Mesenchymal stem cell (in vitro differentiated cells and primary cell): ENCODE data around the gene KRT4.

Experiments
- DNase-seq: peaks from one replicate; pipeline ENCODE4 v3.0.0-alpha.2; 2013
- H2AFZ ChIP-seq: one replicate; pipeline ENCODE4 v1.6.1; 2013; ENCODE audit warnings: low read depth, mild to moderate bottlenecking, control low read depth, inconsistent platforms, low read length, moderate library complexity
- H2AK5ac ChIP-seq: 2 replicates; pipeline ENCODE4 v1.6.1; 2013; ENCODE audit warnings: low read length, moderate library complexity, mild to moderate bottlenecking, inconsistent platforms; ENCODE audit not compliant: severe bottlenecking
- H2BK120ac ChIP-seq: one replicate; pipeline ENCODE4 v1.6.1; 2013; ENCODE audit warnings: low read depth, mild to moderate bottlenecking, inconsistent platforms, low read length, moderate library complexity
- H2BK12ac ChIP-seq, 2 experiments: one replicate each; pipeline ENCODE4 v1.6.1; 2013; ENCODE audit warnings: inconsistent platforms in 2 of 2, low read length in 2 of 2, mild to moderate bottlenecking in 2 of 2, moderate library complexity in 2 of 2, control low read depth in 1 of 2
- H2BK15ac ChIP-seq: one replicate; pipeline ENCODE4 v1.6.1; 2013; ENCODE audit warnings: mild to moderate bottlenecking, low read depth, inconsistent platforms; ENCODE audit not compliant: poor library complexity, severe bottlenecking
- H2BK5ac ChIP-seq: 2 replicates; pipeline ENCODE4 v1.6.1; 2013; ENCODE audit warnings: low read depth, mild to moderate bottlenecking, low read length, control low read depth, inconsistent platforms; ENCODE audit not compliant: poor library complexity, severe bottlenecking
- H3K14ac ChIP-seq, 2 experiments: one replicate each; pipeline ENCODE4 v1.6.1; 2013; ENCODE audit warnings: inconsistent platforms in 2 of 2, low read length in 2 of 2, control low read depth in 1 of 2, mild to moderate bottlenecking in 1 of 2, moderate library complexity in 1 of 2
- H3K18ac ChIP-seq, 2 experiments: one replicate each; pipeline ENCODE4 v1.6.1; 2013; ENCODE audit warnings: inconsistent platforms in 2 of 2, low read length in 2 of 2, control low read depth in 1 of 2, low read depth in 1 of 2, mild to moderate bottlenecking in 1 of 2
- H3K23ac ChIP-seq, 2 experiments: one replicate each; pipeline ENCODE4 v1.6.1; 2013; ENCODE audit warnings: inconsistent platforms in 2 of 2, low read length in 2 of 2, mild to moderate bottlenecking in 2 of 2, moderate library complexity in 2 of 2, control low read depth in 1 of 2
- H3K27ac ChIP-seq: 2 replicates; pipeline ENCODE4 v1.5.1; 2013; ENCODE audit warnings: mild to moderate bottlenecking, moderate library complexity, low read length, control low read depth, inconsistent platforms; ENCODE audit not compliant: poor library complexity, severe bottlenecking
- H3K27me3 ChIP-seq, 2 experiments: 2 replicates each; pipeline versions ENCODE4 v1.6.1 to v1.7.0; 2013; ENCODE audit warnings: low read length in 2 of 2, mild to moderate bottlenecking in 2 of 2, moderate library complexity in 2 of 2, control low read depth in 1 of 2, inconsistent platforms in 1 of 2; ENCODE audit not compliant: control insufficient read depth in 1 of 2, insufficient read depth in 1 of 2
- H3K36me3 ChIP-seq, 2 experiments: 2 replicates each; pipeline versions ENCODE4 v1.6.1 to v1.7.0; 2013; ENCODE audit warnings: low read length in 2 of 2, control low read depth in 1 of 2, inconsistent platforms in 1 of 2, low read depth in 1 of 2, mild to moderate bottlenecking in 1 of 2; ENCODE audit not compliant: insufficient read depth in 2 of 2, control insufficient read depth in 1 of 2
- H3K4ac ChIP-seq, 2 experiments: one replicate each; pipeline ENCODE4 v1.6.1; 2013; ENCODE audit warnings: inconsistent platforms in 2 of 2, low read length in 2 of 2, mild to moderate bottlenecking in 2 of 2, moderate library complexity in 2 of 2, control low read depth in 1 of 2, low read depth in 1 of 2
- H3K4me1 ChIP-seq: 2 replicates; pipeline ENCODE4 v1.6.1; 2013; ENCODE audit warnings: low read depth, low read length, control low read depth; ENCODE audit not compliant: control insufficient read depth, insufficient read depth
- H3K4me2 ChIP-seq: 2 replicates; pipeline ENCODE4 v1.6.1; 2013; ENCODE audit warnings: low read length, mild to moderate bottlenecking, inconsistent platforms; ENCODE audit not compliant: poor library complexity, severe bottlenecking
- H3K4me3 ChIP-seq, 2 experiments: 2 replicates each; pipeline versions ENCODE4 v1.5.1 to v1.7.0; 2013; ENCODE audit warnings: low read length in 2 of 2, mild to moderate bottlenecking in 2 of 2, control low read depth in 1 of 2, low read depth in 1 of 2; ENCODE audit not compliant: insufficient read depth in 1 of 2
- H3K79me1 ChIP-seq: replicated peaks from 2 replicates; pipeline ENCODE4 v1.6.1; 2013; ENCODE audit warnings: mild to moderate bottlenecking, control low read depth, low read length, inconsistent platforms; ENCODE audit not compliant: poor library complexity, severe bottlenecking
- H3K9ac ChIP-seq: 2 replicates; pipeline ENCODE4 v1.7.0; 2013; ENCODE audit warnings: mild to moderate bottlenecking, low read length, moderate library complexity
- H3K9me3 ChIP-seq: 2 replicates; pipeline ENCODE4 v1.7.0; 2013; ENCODE audit warnings: mild to moderate bottlenecking, low read length; ENCODE audit not compliant: control insufficient read depth
- H4K8ac ChIP-seq: one replicate; pipeline ENCODE4 v1.6.1; 2013; ENCODE audit warnings: inconsistent platforms, mild to moderate bottlenecking, low read length, moderate library complexity
- H4K91ac ChIP-seq: one replicate; pipeline ENCODE4 v1.6.1; 2013; ENCODE audit warnings: mild to moderate bottlenecking, low read length, inconsistent platforms
- WGBS: methylation state at CpG from one replicate; pipeline ENCODE4 v1.1.7; 2013; ENCODE audit warnings: mixed read lengths; 5-methylcytosine and 5-hydroxymethylcytosine counted together

Gene KRT4

DNA sequence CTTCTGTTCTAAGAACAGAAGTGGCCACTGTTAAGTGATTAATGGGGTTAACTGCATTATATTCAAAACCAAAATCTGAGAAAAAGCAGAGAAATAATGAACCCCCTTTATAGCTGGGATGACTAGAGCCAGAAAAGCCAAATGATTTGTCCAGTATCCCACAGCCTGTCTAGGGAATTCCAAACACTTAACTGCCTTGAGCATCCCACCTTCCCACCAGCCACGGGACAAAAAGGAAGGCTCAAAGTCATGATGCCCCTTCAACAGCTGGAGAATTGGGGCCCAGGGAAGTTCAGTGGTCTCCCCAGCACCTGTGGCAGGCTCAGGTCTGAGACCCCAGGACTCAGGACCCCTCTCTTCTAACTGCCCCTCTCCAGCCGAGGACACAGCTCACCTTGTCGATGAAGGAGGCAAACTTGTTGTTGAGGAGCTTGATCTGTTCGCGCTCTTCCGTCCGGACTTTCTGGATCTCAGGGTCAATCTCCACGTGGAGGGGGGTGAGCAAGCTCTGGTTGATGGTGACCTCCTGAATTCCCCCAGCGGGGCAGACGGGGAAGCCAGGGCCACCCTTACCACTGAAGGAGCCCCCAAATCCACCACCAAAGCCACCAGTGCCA lies 605 bp downstream of the KRT4 start:
- no peak overlapping the region for H3K23ac ChIP-seq
- no peak overlapping the region for H2AK5ac ChIP-seq
- WGBS: 84% methylated on average over 10 of the region's 10 CpGs
- no peak overlapping the region for H4K8ac ChIP-seq
- H3K79me1 ChIP-seq: no peaks in the 10 kb centered on the region
- H3K27ac ChIP-seq: no peak overlapping the region
- H3K4me2 ChIP-seq: no peak overlapping the region
- no peaks in the 10 kb centered on the region for H3K9me3 ChIP-seq
- peaks cover 3% of the 10 kb centered on the region for H3K4me1 ChIP-seq
- H2BK5ac ChIP-seq: no peak overlapping the region
- H3K4ac ChIP-seq: no peak overlapping the region
- no peak overlapping the region for H2BK12ac ChIP-seq
- H3K14ac ChIP-seq: no peak overlapping the region
- no peak for DNase-seq
- H3K36me3 ChIP-seq: no peaks in the 10 kb centered on the region
- H3K18ac ChIP-seq: no peak overlapping the region
- H2AFZ ChIP-seq: no peak overlapping the region
- no peak overlapping the region for H2BK120ac ChIP-seq
- H3K9ac ChIP-seq: no peak overlapping the region
- H4K91ac ChIP-seq: no peak overlapping the region
- H3K4me3 ChIP-seq: no peak overlapping the region
- no peak overlapping the region for H2BK15ac ChIP-seq
- H3K27me3 ChIP-seq: peaks cover 21 to 70% of the 10 kb centered on the region in 2 experiments

DNA sequence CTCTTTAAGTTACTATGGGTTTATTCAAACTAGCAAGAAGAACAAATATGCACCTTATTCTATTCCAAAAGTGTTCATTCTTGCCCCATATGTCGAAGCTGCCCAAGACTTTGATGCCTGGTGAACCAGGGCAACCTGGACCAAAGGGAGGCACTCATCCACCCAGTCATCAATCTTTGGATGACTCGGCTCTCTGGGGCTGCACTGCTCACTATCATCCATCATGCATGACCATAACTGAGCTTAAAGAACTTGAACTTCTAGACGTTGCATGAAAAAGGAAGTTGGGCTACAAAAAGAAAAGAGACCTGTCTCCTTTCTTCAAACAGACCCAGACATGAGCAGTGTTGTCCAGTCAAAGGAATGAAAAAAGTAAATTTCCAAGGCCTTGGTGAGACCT lies 1.2 kb downstream of the KRT4 start:
- Histone ChIP-seq H3K4me1 (peaks cover 3% of the 10 kb centered on the region), H3K27me3 (peaks cover 15 to 70% of the 10 kb centered on the region in 2 experiments), H2BK120ac (no peak overlapping the region), H3K4me3 (no peak overlapping the region), H3K4ac (no peak overlapping the region), H2BK15ac (no peak overlapping the region), H3K27ac (no peak overlapping the region), H3K79me1 (no peaks in the 10 kb centered on the region), H3K36me3 (no peaks in the 10 kb centered on the region), H4K91ac (no peak overlapping the region), H2AFZ (no peak overlapping the region), H2AK5ac (no peak overlapping the region), H3K23ac (no peak overlapping the region), H4K8ac (no peak overlapping the region), H2BK5ac (no peak overlapping the region), H3K9ac (no peak overlapping the region), H3K14ac (no peak overlapping the region), H3K4me2 (no peak overlapping the region), H3K18ac (no peak overlapping the region), H2BK12ac (no peak overlapping the region), H3K9me3 (no peaks in the 10 kb centered on the region)
- WGBS: 61% methylated on average over 3 of the region's 3 CpGs
- no peak for DNase-seq

DNA sequence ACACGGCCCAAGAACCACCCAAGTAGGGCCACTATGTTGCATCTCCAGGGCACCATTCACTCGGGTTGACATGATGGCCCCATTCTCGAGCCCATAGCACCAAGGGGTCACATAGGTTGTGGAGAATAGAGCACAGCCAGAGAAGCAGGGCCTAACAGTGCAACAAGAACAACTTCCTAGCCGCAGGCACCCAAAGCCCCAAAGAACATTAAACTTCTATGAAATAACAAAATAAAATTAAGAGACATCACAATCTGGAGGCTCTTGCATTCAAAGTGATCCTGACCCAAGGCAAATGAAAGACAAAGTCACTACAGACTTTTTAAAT lies 1.9 kb downstream of the KRT4 start:
- H3K27me3 ChIP-seq: peaks cover 13 to 70% of the 10 kb centered on the region in 2 experiments
- H3K14ac ChIP-seq: no peak overlapping the region
- no peak overlapping the region for H2BK15ac ChIP-seq
- peaks cover 9% of the 10 kb centered on the region for H3K4me1 ChIP-seq
- no peak overlapping the region for H3K4ac ChIP-seq
- H3K36me3 ChIP-seq: no peaks in the 10 kb centered on the region
- no peak overlapping the region for H2BK12ac ChIP-seq
- no peak overlapping the region for H3K27ac ChIP-seq
- no peak overlapping the region for H3K4me3 ChIP-seq
- no peak overlapping the region for H4K8ac ChIP-seq
- no peak overlapping the region for H3K23ac ChIP-seq
- no peak overlapping the region for H2BK120ac ChIP-seq
- no peak overlapping the region for H3K4me2 ChIP-seq
- no peak overlapping the region for H2BK5ac ChIP-seq
- DNase-seq: no peak
- no peak overlapping the region for H2AFZ ChIP-seq
- H3K79me1 ChIP-seq: no peaks in the 10 kb centered on the region
- no peak overlapping the region for H3K18ac ChIP-seq
- WGBS: 51% methylated on average over 4 of the region's 4 CpGs
- H3K9me3 ChIP-seq: no peaks in the 10 kb centered on the region
- H4K91ac ChIP-seq: no peak overlapping the region
- no peak overlapping the region for H2AK5ac ChIP-seq
- no peak overlapping the region for H3K9ac ChIP-seq

DNA sequence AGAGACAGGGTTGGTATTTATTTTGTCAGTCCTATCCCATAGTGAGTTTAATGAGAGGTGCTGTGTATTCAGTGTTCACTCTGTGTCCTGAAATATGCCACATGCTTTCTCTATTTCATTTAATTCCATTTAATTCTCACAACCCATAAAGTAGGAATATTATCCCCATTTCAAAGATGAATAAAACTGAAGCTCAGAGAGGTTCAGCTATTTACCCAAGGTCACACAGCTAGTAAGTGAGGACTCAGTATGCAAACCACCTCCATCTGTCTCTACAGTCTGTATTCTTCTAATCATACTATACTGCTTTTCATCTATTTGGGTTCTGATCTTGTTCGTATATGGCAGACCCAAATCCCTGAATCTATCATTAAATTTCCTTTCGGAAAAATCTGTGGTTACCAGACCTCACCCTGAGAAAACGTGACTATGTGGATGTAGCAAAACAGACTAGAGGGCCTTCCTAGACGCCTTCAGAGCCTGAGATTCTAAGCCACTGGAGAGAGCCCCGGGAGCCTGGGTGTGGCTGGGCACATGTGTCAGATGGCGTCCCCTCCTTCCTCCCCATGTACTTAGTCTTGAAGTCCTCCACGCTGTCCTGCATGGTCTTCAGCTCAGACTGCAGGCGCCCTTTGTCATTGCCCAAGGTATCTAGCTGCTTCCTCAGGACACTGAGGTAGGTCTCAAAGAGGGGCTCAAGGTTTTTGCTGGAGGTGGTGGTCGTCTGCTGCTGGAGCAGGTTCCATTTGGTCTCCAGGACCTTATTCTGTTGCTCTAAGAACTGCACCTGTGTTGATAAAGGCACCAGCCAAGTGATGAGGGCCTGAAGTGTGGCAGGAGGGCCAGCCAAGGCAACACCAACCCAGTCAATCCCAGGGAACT lies 2.5 kb downstream of the KRT4 start:
- DNase-seq: no peak
- H4K91ac ChIP-seq: no peak overlapping the region
- WGBS: 73% methylated on average over 9 of the region's 9 CpGs
- no peak overlapping the region for H3K9ac ChIP-seq
- H3K18ac ChIP-seq: no peak overlapping the region
- H3K79me1 ChIP-seq: no peaks in the 10 kb centered on the region
- H3K27ac ChIP-seq: no peak overlapping the region
- H3K4me3 ChIP-seq: no peak overlapping the region
- no peak overlapping the region for H2AFZ ChIP-seq
- H3K36me3 ChIP-seq: no peaks in the 10 kb centered on the region
- no peaks in the 10 kb centered on the region for H3K9me3 ChIP-seq
- H2BK120ac ChIP-seq: no peak overlapping the region
- no peak overlapping the region for H3K14ac ChIP-seq
- no peak overlapping the region for H2BK15ac ChIP-seq
- H2BK5ac ChIP-seq: no peak overlapping the region
- H3K27me3 ChIP-seq: peaks cover 10 to 73% of the 10 kb centered on the region in 2 experiments
- no peak overlapping the region for H3K4ac ChIP-seq
- no peak overlapping the region for H2AK5ac ChIP-seq
- no peak overlapping the region for H4K8ac ChIP-seq
- H3K23ac ChIP-seq: no peak overlapping the region
- no peak overlapping the region for H3K4me2 ChIP-seq
- no peak overlapping the region for H2BK12ac ChIP-seq
- H3K4me1 ChIP-seq: peaks cover 12% of the 10 kb centered on the region
